OCI-LY3 (cell line): ENCODE measurements around the gene TRIP10.
A peak's percentile ranks its signal among the peaks of the same experiment; 100 is the strongest.

ENCODE experiments used
- H2AFZ ChIP-seq: fragments of 200-600, 300-600 bp; shearing (Covaris generic); 2 replicates; pipeline ENCODE4 v1.6.0; 2014; ENCODE audit warnings: antibody characterized with exemption, low read depth, low read length
- H3K27ac ChIP-seq: fragments of 200-600, 300-600 bp; sonication (generic); 2 replicates; pipeline ENCODE4 v1.5.1; 2014; ENCODE audit warnings: mild to moderate bottlenecking, low read length, moderate library complexity, mixed read lengths
- H3K27me3 ChIP-seq: fragments of 200-600, 300-600 bp; sonication (generic); 2 replicates; pipeline ENCODE4 v1.6.1; 2014; ENCODE audit warnings: low read depth, low read length, mixed read lengths
- H3K36me3 ChIP-seq: fragments of 200-600, 300-600 bp; sonication (generic); replicated peaks from 2 replicates; pipeline ENCODE3; 2014; ENCODE audit warnings: low read depth, low read length, mixed read lengths
- H3K4me1 ChIP-seq: fragments of 300-600, 200-600 bp; sonication (generic); 2 replicates; pipeline ENCODE4 v1.6.1; 2014; ENCODE audit warnings: low read length, mixed read lengths
- H3K4me2 ChIP-seq: fragments of 200-600, 300-600 bp; sonication (generic); 2 replicates; pipeline ENCODE4 v1.6.1; 2014; ENCODE audit warnings: low read length, mixed read lengths
- H3K4me3 ChIP-seq: fragments of 300-600, 200-600 bp; sonication (generic); 2 replicates; pipeline ENCODE4 v1.5.1; 2014; ENCODE audit warnings: antibody characterized with exemption, mild to moderate bottlenecking, low read length, moderate library complexity
- H3K79me2 ChIP-seq: fragments of 300-600, 200-600 bp; shearing (Covaris generic); 2 replicates; pipeline ENCODE4 v1.6.1; 2014; ENCODE audit warnings: mild to moderate bottlenecking, low read length, mixed read lengths
- H3K9ac ChIP-seq: fragments of 300-600, 200-600 bp; shearing (Covaris generic); 2 replicates; pipeline ENCODE4 v1.6.0; 2014; ENCODE audit warnings: mild to moderate bottlenecking, low read length, moderate library complexity
- H3K9me3 ChIP-seq: fragments of 200-600, 300-600 bp; shearing (Covaris generic); 2 replicates; pipeline ENCODE4 v1.6.1; 2014; ENCODE audit warnings: low read length, mixed read lengths; ENCODE audit not compliant: insufficient read depth
- H4K20me1 ChIP-seq: fragments of 200-600, 300-600 bp; sonication (generic); 2 replicates; pipeline ENCODE4 v1.6.1; 2016; ENCODE audit warnings: low read length, mixed read lengths; ENCODE audit not compliant: insufficient read depth
- EZH2phosphoT487 ChIP-seq: fragments of 200-600 bp; shearing (Covaris generic); IDR thresholded peaks from 2 replicates; pipeline ENCODE4 v1.6.1; 2018; ENCODE audit warnings: antibody characterized with exemption, mixed run types, low read depth
- TF ChIP-seq, protein P1 (sequence below): fragments of 200-600, 300-600 bp; sonication (generic); IDR thresholded peaks from 2 replicates; pipeline ENCODE4 v1.5.1; 2014; ENCODE audit warnings: antibody characterized with exemption, low read length, low read depth

Gene TRIP10

DNA sequence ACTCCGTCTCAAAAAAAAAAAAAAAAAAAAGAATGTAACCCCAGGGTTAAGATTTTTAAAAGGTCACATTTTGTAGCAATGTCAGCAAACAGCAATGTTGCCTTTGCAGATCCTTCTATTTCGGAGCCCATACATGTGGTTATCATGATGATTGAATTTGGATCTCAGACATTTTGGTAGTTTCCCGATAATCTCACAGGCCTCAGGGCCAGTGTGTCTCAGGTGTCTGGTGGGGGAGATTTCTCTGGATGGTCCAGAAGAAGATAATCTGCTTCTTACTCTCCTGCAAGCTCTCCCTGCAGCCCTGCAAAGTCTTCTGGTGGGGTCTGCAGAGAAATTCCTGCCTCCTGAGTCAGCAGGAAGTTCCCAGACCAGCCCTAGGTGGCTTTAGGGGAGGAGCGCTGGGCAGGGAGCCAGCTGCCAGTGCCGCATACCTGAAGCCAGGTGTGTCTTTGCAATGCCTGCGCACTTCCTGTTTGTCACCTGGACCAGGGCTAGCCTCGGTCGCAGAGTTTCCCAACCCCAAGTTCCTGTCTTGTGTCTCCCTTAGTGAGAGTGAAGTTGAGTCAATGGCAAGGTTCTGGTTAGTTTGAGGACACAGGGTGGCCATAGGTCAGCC, 26.4 kb downstream of the TRIP10 start:
- H3K4me3 ChIP-seq = 0 out of 2 replicates have a peak overlapping the region, but pooled peaks have one; percentile 86
- peaks cover 26% of the 10 kb centered on the region for H3K4me1 ChIP-seq
- no peaks in the 10 kb centered on the region for H3K9me3 ChIP-seq
- no peak overlapping the region for H3K9ac ChIP-seq
- H4K20me1 ChIP-seq = no peaks in the 10 kb centered on the region
- no peak for TF ChIP-seq EZH2phosphoT487
- TF ChIP-seq, protein P1, sequence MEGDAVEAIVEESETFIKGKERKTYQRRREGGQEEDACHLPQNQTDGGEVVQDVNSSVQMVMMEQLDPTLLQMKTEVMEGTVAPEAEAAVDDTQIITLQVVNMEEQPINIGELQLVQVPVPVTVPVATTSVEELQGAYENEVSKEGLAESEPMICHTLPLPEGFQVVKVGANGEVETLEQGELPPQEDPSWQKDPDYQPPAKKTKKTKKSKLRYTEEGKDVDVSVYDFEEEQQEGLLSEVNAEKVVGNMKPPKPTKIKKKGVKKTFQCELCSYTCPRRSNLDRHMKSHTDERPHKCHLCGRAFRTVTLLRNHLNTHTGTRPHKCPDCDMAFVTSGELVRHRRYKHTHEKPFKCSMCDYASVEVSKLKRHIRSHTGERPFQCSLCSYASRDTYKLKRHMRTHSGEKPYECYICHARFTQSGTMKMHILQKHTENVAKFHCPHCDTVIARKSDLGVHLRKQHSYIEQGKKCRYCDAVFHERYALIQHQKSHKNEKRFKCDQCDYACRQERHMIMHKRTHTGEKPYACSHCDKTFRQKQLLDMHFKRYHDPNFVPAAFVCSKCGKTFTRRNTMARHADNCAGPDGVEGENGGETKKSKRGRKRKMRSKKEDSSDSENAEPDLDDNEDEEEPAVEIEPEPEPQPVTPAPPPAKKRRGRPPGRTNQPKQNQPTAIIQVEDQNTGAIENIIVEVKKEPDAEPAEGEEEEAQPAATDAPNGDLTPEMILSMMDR = no peak
- peak overlapping the region; percentile 88 for H3K4me2 ChIP-seq
- H2AFZ ChIP-seq = no peak overlapping the region
- H3K27ac ChIP-seq = no peak overlapping the region
- no peaks in the 10 kb centered on the region for H3K79me2 ChIP-seq
- H3K36me3 ChIP-seq = no peaks in the 10 kb centered on the region
- H3K27me3 ChIP-seq = no peaks in the 10 kb centered on the region; the same call in 1 of the 2 replicates

DNA sequence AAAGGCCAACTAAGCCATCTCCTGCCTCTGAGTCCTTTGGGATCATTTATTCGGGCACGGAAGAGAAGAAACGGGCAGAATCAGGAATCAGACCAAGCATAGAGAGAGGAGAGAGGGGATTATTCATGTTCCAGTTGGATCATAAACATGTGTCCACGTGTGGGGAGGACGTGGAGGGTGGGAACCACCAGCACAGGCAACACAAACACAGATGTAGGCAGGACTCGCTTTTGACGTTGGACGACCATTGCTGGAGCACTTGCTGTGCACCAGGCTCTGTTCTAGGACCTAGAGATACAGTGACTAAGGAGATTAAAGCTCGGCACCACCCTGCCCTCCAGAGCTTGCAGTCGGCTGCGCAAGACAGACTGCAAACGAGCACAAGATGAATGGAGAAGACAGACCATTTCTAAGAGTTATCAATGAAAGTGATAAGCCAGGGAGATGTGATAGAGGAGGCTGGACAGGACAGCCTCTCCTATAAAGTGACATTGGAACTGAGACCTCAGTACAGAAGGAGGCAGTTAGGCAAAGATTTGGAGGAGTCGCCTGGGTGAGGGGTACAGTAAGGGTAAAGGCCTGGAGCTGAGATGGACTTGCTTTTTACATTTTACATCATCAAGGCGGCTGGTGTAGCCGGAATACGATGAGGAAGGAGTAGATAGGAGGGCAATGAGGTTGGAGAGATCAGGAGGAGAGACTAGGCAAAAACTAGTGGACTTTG, 27.0 kb downstream of the TRIP10 start:
- Histone ChIP-seq H2AFZ (peak overlapping the region; percentile 81; the same call in 1 of the 2 replicates), H3K9ac (peak overlapping the region; percentile 69), H3K27ac (no peak overlapping the region), H3K4me1 (peaks cover 26% of the 10 kb centered on the region), H3K4me3 (peak overlapping the region; percentile 86), H3K27me3 (no peaks in the 10 kb centered on the region; the same call in 1 of the 2 replicates), H4K20me1 (no peaks in the 10 kb centered on the region), H3K4me2 (peak overlapping the region; percentile 88), H3K79me2 (no peaks in the 10 kb centered on the region), H3K9me3 (no peaks in the 10 kb centered on the region), H3K36me3 (no peaks in the 10 kb centered on the region)
- no peak for TF ChIP-seq EZH2phosphoT487
- TF ChIP-seq, protein P1 = no peak

- H3K27ac ChIP-seq = no peak overlapping the region
- peak overlapping the region; percentile 88 for H3K4me2 ChIP-seq
- peaks cover 30% of the 10 kb centered on the region for H3K4me1 ChIP-seq
- TF ChIP-seq EZH2phosphoT487 = no peak
- TF ChIP-seq, protein P1 = no peak
- H3K27me3 ChIP-seq = no peaks in the 10 kb centered on the region; the same call in 1 of the 2 replicates
- H3K9ac ChIP-seq = peak overlapping the region; percentile 69
- H2AFZ ChIP-seq = peak overlapping the region; percentile 81; the same call in 1 of the 2 replicates
- peak overlapping the region; percentile 86 for H3K4me3 ChIP-seq
- no peaks in the 10 kb centered on the region for H3K9me3 ChIP-seq
- H3K79me2 ChIP-seq = no peaks in the 10 kb centered on the region
- no peaks in the 10 kb centered on the region for H4K20me1 ChIP-seq
- H3K36me3 ChIP-seq = no peaks in the 10 kb centered on the region
Observed at GRCh38 chr19:6767081-6767356, 27.5 kb downstream of the TRIP10 start.

GRCh38 chr19:6767357-6768235, 28.1 kb downstream of the TRIP10 start, which contains the start of gene SH2D3A:
Gene SH2D3A (minus strand): TSS chr19:6767435. CDS start chr19:6763748, 3,687 bp downstream.
- H3K4me1 ChIP-seq = peaks cover 32% of the 10 kb centered on the region
- no peaks in the 10 kb centered on the region; the same call in 1 of the 2 replicates for H3K27me3 ChIP-seq
- no peaks in the 10 kb centered on the region for H3K36me3 ChIP-seq
- peak within 1 kb of the TSS; percentile 88 for H3K4me2 ChIP-seq
- peak within 1 kb of the TSS; percentile 86 for H3K4me3 ChIP-seq
- TF ChIP-seq, protein P1 = no peak
- TF ChIP-seq EZH2phosphoT487 = no peak
- H3K27ac ChIP-seq = peak within 1 kb of the TSS; percentile 43
- H2AFZ ChIP-seq = peak within 1 kb of the TSS; percentile 81; the same call in 1 of the 2 replicates
- H3K9ac ChIP-seq = peak within 1 kb of the TSS; percentile 69
- H3K9me3 ChIP-seq = no peaks in the 10 kb centered on the region
- peaks cover under 1% of the 10 kb centered on the region; the same call in 1 of the 2 replicates for H3K79me2 ChIP-seq
- H4K20me1 ChIP-seq = no peaks in the 10 kb centered on the region
